ENCODE results near the gene CIAO2A. TPM values are rescaled to one million over a fixed set of nuclear protein-coding genes. Genes with fewer than 3 reads are reported as not detected.

The CIAO2A gene
- total RNA-seq, 1 experiment from 2014 or later, result 74.4 TPM

GRCh38 chr15:64102497-64102896 is 8.9 kb upstream of the CIAO2A start:
- peaks cover under 1 to 7% of the 10 kb centered on the region in 2 experiments; a peak in 2 of 4 replicates for H3K4me1 Mint-ChIP-seq
- Histone ChIP-seq H2BK5ac (ENCODE audit: insufficient read length, low read length) (no peak overlapping the region), H2BK12ac (ENCODE audit: insufficient read length, low read depth, low read length) (no peak overlapping the region), H2AK5ac (ENCODE audit: insufficient read length, low read length) (no peak overlapping the region), H2AFZ (ENCODE audit: low read length) (no peak overlapping the region), H2BK120ac (ENCODE audit: low read depth, low read length, poor library complexity, severe bottlenecking) (no peak overlapping the region), H3K79me1 (ENCODE audit: insufficient read depth, low read depth, low read length, poor library complexity, severe bottlenecking) (peaks cover 5% of the 10 kb centered on the region), H3K23me2 (ENCODE audit: insufficient read length, low read depth, low read length, poor library complexity, severe bottlenecking) (no peaks in the 10 kb centered on the region), H3K18ac (ENCODE audit: insufficient read length, low read depth, low read length) (no peak overlapping the region), H3K27ac (ENCODE audit: insufficient read length, low read depth, low read length) (no peak overlapping the region), H3K9me3 (ENCODE audit: control insufficient read depth, low read depth, low read length) (no peaks in the 10 kb centered on the region), H2BK20ac (ENCODE audit: low read depth, low read length, poor library complexity, severe bottlenecking) (no peak overlapping the region), H3K27me3 (ENCODE audit: insufficient read depth, low read length) (no peaks in the 10 kb centered on the region), H3K23ac (ENCODE audit: insufficient read length, low read depth, low read length) (no peak overlapping the region), H3K4ac (ENCODE audit: low read depth, low read length) (no peak overlapping the region), H4K8ac (replicated peaks; ENCODE audit: insufficient read length, low read depth, low read length) (no peak overlapping the region), H3T11ph (ENCODE audit: low read length) (no peak overlapping the region), H3K9ac (ENCODE audit: extremely low read depth, insufficient read length, low read length) (no peak overlapping the region), H4K91ac (ENCODE audit: insufficient read length, low read depth, low read length) (no peak overlapping the region), H3K4me2 (ENCODE audit: insufficient read depth, insufficient read length, low read length) (no peak overlapping the region), H3K56ac (ENCODE audit: insufficient read length, low read depth, low read length) (no peak overlapping the region), H4K20me1 (ENCODE audit: control insufficient read depth, insufficient read depth, insufficient read length) (no peaks in the 10 kb centered on the region), H3K79me2 (ENCODE audit: insufficient read depth, low read length) (peaks cover 2% of the 10 kb centered on the region; the same call in 1 of the 2 replicates), H4K5ac (ENCODE audit: insufficient read length, low read depth, low read length) (no peak overlapping the region), H2BK15ac (ENCODE audit: low read depth, low read length) (no peak overlapping the region), H3K4me1 (ENCODE audit: insufficient read depth, low read length) (no peaks in the 10 kb centered on the region), H3K14ac (ENCODE audit: insufficient read depth, low read length) (no peak overlapping the region)
- H3K27me3 Mint-ChIP-seq (ENCODE audit: low read depth), result no peaks in the 10 kb centered on the region
- DNase-seq, result no peak
- H3K9me3 Mint-ChIP-seq, result no peaks in the 10 kb centered on the region
- H3K27ac Mint-ChIP-seq, result no peak overlapping the region
- WGBS (ENCODE audit: extremely low coverage, insufficient read length, low lambda C conversion rate), result no CpG with 5 or more reads among the region's 2 CpGs
- peaks cover 0 to 2% (median 0%) of the 10 kb centered on the region in 3 experiments; a peak in 2 of 7 replicates for H3K36me3 Mint-ChIP-seq (ENCODE audit: insufficient read depth in 1 of 3, low read depth in 3 of 3)
- no peak overlapping the region for H3K4me3 Mint-ChIP-seq
- no peak for TF ChIP-seq CTCF (conservative IDR thresholded peaks at IDR 0.05)

Measured in H9 (cell line).